Transverse colon (tissue), 4 donors: Measurements from ENCODE around the gene IGSF3. TPM values are rescaled to one million over a fixed set of nuclear protein-coding genes. Genes with fewer than 3 reads are reported as not detected.

Experiments
- DNase-seq: peaks from one replicate; pipeline ENCODE4 v3.0.0-alpha.2; 2019
- H3K27ac ChIP-seq, 4 donors: fragments of 200-600 bp; sonication (generic); 2 replicates each; pipeline ENCODE4 v1.5.1; 2016 to 2018; ENCODE audit warnings: inconsistent platforms in 4 of 4
- H3K27me3 ChIP-seq: fragments of 200-600 bp; sonication (generic); 2 replicates; pipeline ENCODE4 v1.5.1; 2017; ENCODE audit warnings: inconsistent platforms
- H3K36me3 ChIP-seq, 4 donors: fragments of 200-600 bp; sonication (generic); 2 replicates each; pipeline ENCODE4 v1.5.1; 2017 to 2019; ENCODE audit warnings: inconsistent platforms in 4 of 4
- H3K4me1 ChIP-seq, 4 donors: fragments of 200-600 bp; sonication (generic); 2 replicates each; pipeline ENCODE4 v1.5.1; 2017 to 2020; ENCODE audit warnings: inconsistent platforms in 4 of 4
- H3K4me3 ChIP-seq, 4 donors: fragments of 200-600 bp; sonication (generic); 1 replicate in 1 of 4; 2 replicates in 3 of 4; pipeline versions ENCODE4 v1.5.1 to v1.6.1; 2017 to 2019; ENCODE audit warnings: inconsistent platforms in 4 of 4
- H3K9me3 ChIP-seq, 2 donors: fragments of 200-600 bp; sonication (generic); 2 replicates each; pipeline ENCODE4 v1.5.1; 2017 to 2019; ENCODE audit warnings: inconsistent platforms in 2 of 2
- EP300 ChIP-seq: sonication (generic); formaldehyde crosslinking; IDR thresholded peaks from one replicate; pipeline ENCODE4 v1.6.1; 2017; ENCODE audit warnings: antibody characterized with exemption, low read depth
- POLR2A ChIP-seq: fragments of 450-650 bp; IDR thresholded peaks from one replicate; pipeline ENCODE4 v1.6.1; 2016; ENCODE audit warnings: antibody characterized with exemption, mild to moderate bottlenecking, moderate library complexity
- POLR2AphosphoS5 ChIP-seq, 3 donors: sonication (generic); formaldehyde crosslinking; IDR thresholded peaks; one replicate each; pipeline ENCODE4 v1.6.1; 2016; ENCODE audit warnings: antibody characterized with exemption in 3 of 3
- WGBS, 2 donors: methylation state at CpG; one replicate each; pipeline ENCODE4 v1.1.5; 2018; ENCODE audit warnings: low coverage in 1 of 2; 5-methylcytosine and 5-hydroxymethylcytosine counted together
- in situ Hi-C, 4 donors: fragments of 200-750 bp; cut with MboI; loops; one replicate each; pipeline versions ENCODE4 v1.15.0 to v1.15.1; 2017; ENCODE audit warnings: low sequenced_read_pairs in 3 of 4, low pct_ligation_motif_present in 1 of 4, low pct_unique_long_range_greater_than_20kb in 1 of 4
- intact Hi-C: fragments of 100-400 bp; cut with DNase I; formaldehyde crosslinking; loops from one replicate; pipeline ENCODE4 v1.15.1; 2023; ENCODE audit warnings: low total_unique reads
- total RNA-seq, 4 donors: library from RNA; depleted of rRNA; stranded (reverse); fragments of >200 nt; gene quantifications; one replicate each; pipeline ENCODE4 v1.1.0, GENCODE V29; 2016
- TF ChIP-seq, protein P1 (sequence below), 5 experiments: fragments of 200-600 bp in 3 of 5; fragments of 450-650 bp in 2 of 5; sonication (generic) in 3 of 5; IDR thresholded peaks; 1 replicate in 2 of 5; 2 replicates in 3 of 5; pipeline ENCODE4 v1.5.1; 2016 to 2017; ENCODE audit warnings: antibody characterized with exemption in 5 of 5, inconsistent platforms in 3 of 5, mild to moderate bottlenecking in 2 of 5, moderate library complexity in 1 of 5

The IGSF3 gene
- total RNA-seq, 4 donors from 2014 or later = 36.7 to 75.8 (median 56.9) TPM

DNA sequence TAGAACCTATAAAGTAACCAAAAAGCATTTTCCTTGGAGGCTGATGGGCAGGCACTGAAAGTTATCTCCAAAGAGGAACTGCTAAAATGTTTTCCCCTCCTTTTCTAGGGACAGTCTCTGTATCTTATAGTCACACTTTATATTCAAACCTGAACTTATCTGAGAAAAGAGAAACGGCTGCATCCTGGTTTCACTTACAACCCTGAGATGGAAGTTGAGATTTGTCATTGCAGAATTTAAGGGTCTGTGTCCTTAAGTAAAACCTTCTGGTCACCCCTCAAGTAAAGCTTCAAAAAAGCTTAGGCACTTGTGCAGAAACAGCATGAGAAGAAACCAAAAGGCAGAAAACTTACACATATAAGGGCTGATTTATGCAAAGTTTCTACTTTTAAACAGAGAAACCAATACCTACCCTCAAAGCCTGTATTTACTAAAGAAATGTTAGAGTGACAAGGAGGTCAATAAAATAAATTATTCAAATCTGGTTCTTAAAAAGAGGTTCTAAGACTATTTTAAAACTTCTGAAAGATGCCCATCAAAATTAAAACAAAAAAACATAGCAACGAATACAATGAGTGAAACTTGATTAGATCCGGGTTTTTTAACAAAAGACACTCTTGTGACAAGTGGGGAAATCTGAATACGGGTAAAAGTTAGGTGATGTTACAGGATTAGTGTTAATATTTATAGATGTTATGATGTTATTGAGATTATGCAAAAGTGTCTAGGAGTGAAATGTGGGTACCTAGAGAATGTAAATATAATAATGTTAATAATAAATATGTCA is 106.6 kb downstream of the IGSF3 start:
- 71 to 73% methylated on average over 4 of the region's 4 CpGs for WGBS, 2 donors
- no peak for TF ChIP-seq POLR2AphosphoS5 (IDR thresholded peaks at IDR 0.05)
- no peak for TF ChIP-seq EP300
- no peak for TF ChIP-seq POLR2A
- TF ChIP-seq, protein P1, sequence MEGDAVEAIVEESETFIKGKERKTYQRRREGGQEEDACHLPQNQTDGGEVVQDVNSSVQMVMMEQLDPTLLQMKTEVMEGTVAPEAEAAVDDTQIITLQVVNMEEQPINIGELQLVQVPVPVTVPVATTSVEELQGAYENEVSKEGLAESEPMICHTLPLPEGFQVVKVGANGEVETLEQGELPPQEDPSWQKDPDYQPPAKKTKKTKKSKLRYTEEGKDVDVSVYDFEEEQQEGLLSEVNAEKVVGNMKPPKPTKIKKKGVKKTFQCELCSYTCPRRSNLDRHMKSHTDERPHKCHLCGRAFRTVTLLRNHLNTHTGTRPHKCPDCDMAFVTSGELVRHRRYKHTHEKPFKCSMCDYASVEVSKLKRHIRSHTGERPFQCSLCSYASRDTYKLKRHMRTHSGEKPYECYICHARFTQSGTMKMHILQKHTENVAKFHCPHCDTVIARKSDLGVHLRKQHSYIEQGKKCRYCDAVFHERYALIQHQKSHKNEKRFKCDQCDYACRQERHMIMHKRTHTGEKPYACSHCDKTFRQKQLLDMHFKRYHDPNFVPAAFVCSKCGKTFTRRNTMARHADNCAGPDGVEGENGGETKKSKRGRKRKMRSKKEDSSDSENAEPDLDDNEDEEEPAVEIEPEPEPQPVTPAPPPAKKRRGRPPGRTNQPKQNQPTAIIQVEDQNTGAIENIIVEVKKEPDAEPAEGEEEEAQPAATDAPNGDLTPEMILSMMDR (IDR thresholded peaks at IDR 0.05) = no peak
- no peak for DNase-seq
- in situ Hi-C loops = loop anchor here in 1 of 4 donors (10.0 kb wide), 1 partner anchor 494 kb away; no protein-coding TSS in a partner anchor
- Histone ChIP-seq H3K9me3 (no peaks in the 10 kb centered on the region), H3K4me3 (no peak overlapping the region), H3K36me3 (no peaks in the 10 kb centered on the region), H3K27me3 (no peaks in the 10 kb centered on the region), H3K27ac (no peak overlapping the region), H3K4me1 (peaks cover 0 to 38% (median 13%) of the 10 kb centered on the region in 4 donors)
- intact Hi-C loops = no loop called here

DNA sequence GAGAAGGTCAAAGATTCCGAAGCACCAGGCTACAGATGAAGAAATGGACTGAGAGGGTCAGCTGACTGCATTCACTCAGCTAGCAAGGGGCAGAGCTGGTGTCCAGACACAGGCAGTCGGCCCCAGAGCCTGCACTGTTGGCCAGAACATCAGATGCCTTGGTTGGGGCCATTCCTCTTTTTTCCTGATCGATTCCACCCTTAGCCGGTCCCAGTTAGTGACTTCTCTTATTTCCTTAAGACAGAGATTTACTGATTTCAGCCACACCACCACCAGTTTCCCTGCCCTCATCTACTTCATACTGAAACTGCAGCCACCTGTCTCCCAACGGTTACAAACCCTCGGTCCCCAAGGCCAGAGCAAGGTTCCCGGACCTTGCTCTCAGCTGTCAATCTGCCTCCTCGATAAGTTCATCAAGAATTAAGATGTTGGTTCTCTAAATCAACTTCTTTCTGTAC is 108.2 kb downstream of the IGSF3 start:
- H3K4me3 ChIP-seq = no peak overlapping the region
- H3K27ac ChIP-seq = no peak overlapping the region
- intact Hi-C loops = no loop called here
- DNase-seq = no peak
- H3K36me3 ChIP-seq = no peaks in the 10 kb centered on the region
- no peak for TF ChIP-seq POLR2AphosphoS5 (IDR thresholded peaks at IDR 0.05)
- no peak for TF ChIP-seq POLR2A
- TF ChIP-seq EP300 = no peak
- TF ChIP-seq, protein P1 (IDR thresholded peaks at IDR 0.05) = no peak
- H3K9me3 ChIP-seq = no peaks in the 10 kb centered on the region
- 63 to 67% methylated on average over 7 to 8 of the region's 8 CpGs for WGBS, 2 donors
- in situ Hi-C loops = no loop called here
- peaks cover 0 to 47% (median 17%) of the 10 kb centered on the region in 4 donors for H3K4me1 ChIP-seq
- H3K27me3 ChIP-seq = no peaks in the 10 kb centered on the region

DNA sequence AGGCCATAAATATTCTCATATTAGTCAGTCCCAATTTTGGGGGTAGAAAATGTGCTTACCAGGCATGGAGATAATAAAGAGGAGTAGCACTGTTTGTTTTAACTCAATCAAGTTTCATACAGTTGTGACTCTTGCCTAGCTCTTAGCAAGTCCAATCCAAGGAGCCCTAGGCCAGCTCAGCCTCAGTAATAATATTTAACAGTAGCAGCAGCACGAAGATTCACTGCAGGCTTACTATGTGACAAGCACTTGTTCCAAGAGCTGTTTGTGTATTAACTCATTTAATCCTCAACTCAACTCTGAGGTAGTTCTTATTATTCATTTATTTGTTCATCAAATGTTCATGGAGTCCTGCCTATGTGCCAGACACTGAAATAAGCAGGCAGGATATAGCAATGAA is 109.0 kb downstream of the IGSF3 start:
- Histone ChIP-seq H3K27ac (no peak overlapping the region), H3K27me3 (no peaks in the 10 kb centered on the region), H3K9me3 (no peaks in the 10 kb centered on the region), H3K4me1 (peaks cover 0 to 47% (median 17%) of the 10 kb centered on the region in 4 donors), H3K36me3 (no peaks in the 10 kb centered on the region), H3K4me3 (no peak overlapping the region)
- intact Hi-C loops (no loop called here), in situ Hi-C loops (no loop called here)
- no peak for DNase-seq
- TF ChIP-seq POLR2A (no peak), POLR2AphosphoS5 (IDR thresholded peaks at IDR 0.05) (no peak), EP300 (no peak)
- TF ChIP-seq, protein P1 (IDR thresholded peaks at IDR 0.05) = no peak
- WGBS, 2 donors = 77 to 100% methylated on average over 1 of the region's 1 CpG

DNA sequence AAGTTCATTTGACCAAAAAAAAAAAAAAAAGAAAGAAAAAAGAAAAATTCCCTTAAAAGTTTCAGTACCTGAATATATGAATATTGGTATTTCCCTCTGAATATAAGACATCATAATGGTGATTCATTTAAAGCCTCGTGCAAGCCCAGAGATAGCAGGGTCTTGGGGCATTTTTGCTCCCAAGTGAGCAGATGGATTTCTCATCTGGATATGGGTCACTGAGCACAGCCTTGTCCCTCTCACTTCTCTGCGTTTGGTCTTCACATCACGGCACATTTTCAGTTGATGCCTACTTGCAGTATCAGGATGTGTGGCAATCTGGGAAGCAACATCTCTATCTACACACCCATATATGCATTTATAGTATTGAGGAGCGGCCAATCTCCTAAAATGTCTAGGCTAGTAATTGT is 109.4 kb downstream of the IGSF3 start:
- WGBS, 2 donors = 86 to 90% methylated on average over 4 of the region's 4 CpGs
- Histone ChIP-seq H3K9me3 (no peaks in the 10 kb centered on the region), H3K4me3 (no peak overlapping the region), H3K36me3 (no peaks in the 10 kb centered on the region), H3K27me3 (no peaks in the 10 kb centered on the region), H3K4me1 (peaks cover 0 to 47% (median 20%) of the 10 kb centered on the region in 4 donors), H3K27ac (no peak overlapping the region)
- intact Hi-C loops = no loop called here
- TF ChIP-seq POLR2AphosphoS5 (IDR thresholded peaks at IDR 0.05) = no peak
- TF ChIP-seq EP300 = no peak
- in situ Hi-C loops = no loop called here
- DNase-seq = no peak
